Esophagus (tissue), 2 donors: Measurements from ENCODE around the gene P3H2. TPM values are rescaled to one million over a fixed set of nuclear protein-coding genes. Genes with fewer than 3 reads are reported as not detected.

Experiments
- H3K27ac ChIP-seq, 2 donors: one replicate each; pipeline ENCODE4 v1.5.1; 2013; ENCODE audit warnings: low read depth in 2 of 2, mild to moderate bottlenecking in 2 of 2, inconsistent platforms in 1 of 2, low read length in 1 of 2, moderate library complexity in 1 of 2
- H3K27me3 ChIP-seq, 2 donors: one replicate each; pipeline ENCODE4 v1.6.1; 2013; ENCODE audit warnings: low read length in 2 of 2, control low read depth in 1 of 2, mild to moderate bottlenecking in 1 of 2; ENCODE audit not compliant: insufficient read depth in 2 of 2, control insufficient read depth in 1 of 2
- H3K36me3 ChIP-seq, 2 donors: one replicate each; pipeline ENCODE4 v1.6.1; 2013; ENCODE audit warnings: low read length in 1 of 2; ENCODE audit not compliant: control insufficient read depth in 2 of 2, insufficient read depth in 2 of 2
- H3K4me1 ChIP-seq, 2 donors: one replicate each; pipeline ENCODE4 v1.6.1; 2013; ENCODE audit warnings: low read length in 1 of 2; ENCODE audit not compliant: control insufficient read depth in 2 of 2, insufficient read depth in 2 of 2
- H3K4me3 ChIP-seq, 2 donors: one replicate each; pipeline ENCODE4 v1.5.1; 2013; ENCODE audit warnings: low read length in 2 of 2, mild to moderate bottlenecking in 2 of 2, low read depth in 1 of 2, moderate library complexity in 1 of 2
- H3K9me3 ChIP-seq, 2 donors: one replicate each; pipeline ENCODE4 v1.6.1; 2013; ENCODE audit warnings: mild to moderate bottlenecking in 2 of 2, low read depth in 1 of 2, low read length in 1 of 2, moderate library complexity in 1 of 2; ENCODE audit not compliant: control insufficient read depth in 2 of 2, insufficient read depth in 1 of 2
- WGBS, 2 donors: extraction: QIAGEN DNeasy Blood & Tissue Kit; methylation state at CpG; one replicate each; pipeline ENCODE4 v1.1.7; 2013; 5-methylcytosine and 5-hydroxymethylcytosine counted together
- polyA plus RNA-seq, 2 donors: library from polyadenylated mRNA; stranded (reverse); fragments of 200-250 nt; gene quantifications; one replicate each; pipeline ENCODE4 v1.2.3, GENCODE V29; 2013
- donor health status: healthy with polysubstance abuse.
- donor health status: Bipolar disorder and iron deficiency.

Gene P3H2
- polyA plus RNA-seq, 2 donors: 4.9 to 9.8 TPM

DNA sequence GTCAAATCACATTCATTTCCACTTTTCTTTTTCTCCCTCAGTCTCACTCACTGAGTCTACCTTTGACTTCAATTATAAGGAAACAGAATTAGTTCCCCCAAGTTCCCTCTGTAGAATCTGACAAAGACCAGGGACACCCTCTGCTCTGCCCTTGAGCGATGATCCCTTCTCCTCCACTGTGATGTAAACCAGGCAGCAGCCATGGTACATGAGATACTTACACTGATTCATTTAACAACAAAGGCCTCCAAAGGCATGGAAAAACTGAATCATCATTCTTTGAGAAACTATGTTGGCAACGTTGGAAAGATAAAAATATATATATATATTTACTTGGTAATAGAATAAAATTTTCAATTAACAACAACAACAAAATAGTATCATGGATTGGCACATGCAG is 84.1 kb downstream of the P3H2 start:
- no peak overlapping the region for H3K4me3 ChIP-seq
- no peaks in the 10 kb centered on the region for H3K36me3 ChIP-seq
- 46 to 60% methylated on average over 2 of the region's 2 CpGs for WGBS, 2 donors
- H3K4me1 ChIP-seq: no peaks in the 10 kb centered on the region
- H3K27me3 ChIP-seq: no peaks in the 10 kb centered on the region
- H3K27ac ChIP-seq: peak overlapping the region in 1 of 2 donors; percentile 42
- H3K9me3 ChIP-seq: no peaks in the 10 kb centered on the region

- no peaks in the 10 kb centered on the region for H3K4me1 ChIP-seq
- H3K9me3 ChIP-seq: no peaks in the 10 kb centered on the region
- H3K36me3 ChIP-seq: no peaks in the 10 kb centered on the region
- whole genome bisulfite sequencing, 2 donors: 91 to 94% methylated on average over 3 of the region's 3 CpGs
- no peaks in the 10 kb centered on the region for H3K27me3 ChIP-seq
- no peak overlapping the region for H3K4me3 ChIP-seq
- H3K27ac ChIP-seq: no peak overlapping the region
Measured at GRCh38 chr3:190034446-190034845, 86.3 kb downstream of the P3H2 start.

GRCh38 chr3:190032923-190033322 is 87.8 kb downstream of the P3H2 start:
- no peaks in the 10 kb centered on the region for H3K36me3 ChIP-seq
- no peaks in the 10 kb centered on the region for H3K4me1 ChIP-seq
- 83 to 89% methylated on average over 11 of the region's 11 CpGs for WGBS, 2 donors
- H3K4me3 ChIP-seq: no peak overlapping the region
- H3K27ac ChIP-seq: no peak overlapping the region
- H3K27me3 ChIP-seq: no peaks in the 10 kb centered on the region
- H3K9me3 ChIP-seq: no peaks in the 10 kb centered on the region

- H3K36me3 ChIP-seq: no peaks in the 10 kb centered on the region
- no peak overlapping the region for H3K4me3 ChIP-seq
- WGBS, 2 donors: 30 to 31% methylated on average over 1 of the region's 1 CpG
- no peaks in the 10 kb centered on the region for H3K27me3 ChIP-seq
- H3K9me3 ChIP-seq: no peaks in the 10 kb centered on the region
- no peaks in the 10 kb centered on the region for H3K4me1 ChIP-seq
- peak overlapping the region in 1 of 2 donors; percentile 30 for H3K27ac ChIP-seq
Measured at GRCh38 chr3:190031887-190032752, 88.6 kb downstream of the P3H2 start.

DNA sequence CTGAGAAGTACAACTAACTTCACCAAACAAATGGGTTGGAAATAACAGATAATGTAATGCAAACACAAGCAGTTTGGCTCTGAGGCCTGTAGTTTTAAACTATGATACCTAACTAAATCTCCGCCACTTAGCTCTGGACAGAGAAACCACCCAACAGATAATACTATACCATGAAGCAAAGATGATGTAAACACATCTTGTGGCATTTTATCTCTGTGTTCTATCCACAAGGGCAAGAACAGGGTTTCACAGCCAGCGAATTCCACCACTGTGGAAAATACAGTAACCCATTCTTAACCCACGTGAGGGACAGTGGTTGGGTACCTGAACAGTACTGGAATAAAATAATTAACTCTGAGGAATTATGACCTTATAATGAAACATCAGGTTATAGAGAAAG is 93.6 kb downstream of the P3H2 start:
- H3K27me3 ChIP-seq: no peaks in the 10 kb centered on the region
- WGBS, 2 donors: 90 to 96% methylated on average over 3 of the region's 3 CpGs
- no peaks in the 10 kb centered on the region for H3K36me3 ChIP-seq
- H3K4me1 ChIP-seq: no peaks in the 10 kb centered on the region
- no peak overlapping the region for H3K27ac ChIP-seq
- no peaks in the 10 kb centered on the region for H3K9me3 ChIP-seq
- no peak overlapping the region for H3K4me3 ChIP-seq

GRCh38 chr3:190026154-190026553 is 94.5 kb downstream of the P3H2 start:
- H3K27ac ChIP-seq: no peak overlapping the region
- H3K27me3 ChIP-seq: no peaks in the 10 kb centered on the region
- no peaks in the 10 kb centered on the region for H3K4me1 ChIP-seq
- WGBS, 2 donors: 78 to 79% methylated on average over 6 of the region's 6 CpGs
- H3K4me3 ChIP-seq: no peak overlapping the region
- H3K9me3 ChIP-seq: no peaks in the 10 kb centered on the region
- H3K36me3 ChIP-seq: no peaks in the 10 kb centered on the region

- WGBS, 2 donors: 66 to 67% methylated on average over 4 of the region's 4 CpGs
- H3K27me3 ChIP-seq: no peaks in the 10 kb centered on the region
- no peaks in the 10 kb centered on the region for H3K9me3 ChIP-seq
- H3K27ac ChIP-seq: no peak overlapping the region
- no peak overlapping the region for H3K4me3 ChIP-seq
- H3K36me3 ChIP-seq: no peaks in the 10 kb centered on the region
- H3K4me1 ChIP-seq: no peaks in the 10 kb centered on the region
Measured at GRCh38 chr3:190024912-190025311, 95.8 kb downstream of the P3H2 start.

DNA sequence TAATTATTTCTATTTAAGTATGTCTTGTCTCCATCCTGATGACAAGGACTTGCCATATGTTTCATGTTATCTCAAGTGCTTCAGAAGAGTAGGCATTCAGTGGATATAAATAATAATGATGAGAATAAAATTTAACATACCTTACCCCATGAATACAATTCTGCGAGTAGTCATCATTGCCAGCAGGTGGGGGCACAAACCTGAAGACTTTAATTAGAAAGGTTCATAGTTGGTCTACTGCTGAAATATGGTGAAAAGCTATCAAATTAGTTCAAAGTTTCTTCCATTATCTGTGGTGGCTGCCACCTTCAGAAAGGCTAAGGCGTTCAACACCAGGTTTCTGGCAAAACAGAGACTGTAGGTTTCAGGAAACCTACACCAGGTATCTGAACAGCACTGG is 100.9 kb downstream of the P3H2 start:
- WGBS, 2 donors: 50 to 77% methylated on average over 2 of the region's 2 CpGs
- Histone ChIP-seq H3K36me3 (no peaks in the 10 kb centered on the region), H3K4me1 (no peaks in the 10 kb centered on the region), H3K27ac (no peak overlapping the region), H3K9me3 (no peaks in the 10 kb centered on the region), H3K4me3 (no peak overlapping the region), H3K27me3 (no peaks in the 10 kb centered on the region)

GRCh38 chr3:190019006-190019405 is 101.7 kb downstream of the P3H2 start:
- no peaks in the 10 kb centered on the region for H3K27me3 ChIP-seq
- H3K9me3 ChIP-seq: no peaks in the 10 kb centered on the region
- no peak overlapping the region for H3K4me3 ChIP-seq
- H3K36me3 ChIP-seq: no peaks in the 10 kb centered on the region
- H3K27ac ChIP-seq: no peak overlapping the region
- 61 to 78% methylated on average over 2 of the region's 2 CpGs for WGBS, 2 donors
- no peaks in the 10 kb centered on the region for H3K4me1 ChIP-seq

DNA sequence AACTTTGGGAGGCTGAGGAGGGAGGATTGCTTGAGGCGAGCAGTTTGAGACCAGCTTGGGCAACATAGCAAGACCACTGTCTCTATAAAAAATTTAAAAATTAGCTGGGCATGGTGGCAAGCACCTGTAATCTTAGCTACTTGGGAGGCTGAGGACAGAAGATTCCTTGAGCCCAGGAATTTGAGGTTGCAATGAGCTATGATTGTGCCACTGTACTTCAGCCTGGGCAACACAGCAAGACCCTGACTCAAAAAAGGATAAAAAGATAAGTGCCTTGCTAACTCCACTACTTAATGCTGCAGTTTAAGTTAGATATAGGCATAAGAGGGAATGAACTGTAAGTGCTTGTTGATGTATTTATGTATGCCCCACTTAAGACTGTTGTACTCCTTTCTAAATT is 102.2 kb downstream of the P3H2 start:
- Histone ChIP-seq H3K27ac (no peak overlapping the region), H3K4me3 (no peak overlapping the region), H3K9me3 (no peaks in the 10 kb centered on the region), H3K27me3 (no peaks in the 10 kb centered on the region), H3K36me3 (no peaks in the 10 kb centered on the region), H3K4me1 (no peaks in the 10 kb centered on the region)
- WGBS, 2 donors: 96 to 97% methylated on average over 1 of the region's 1 CpG
